Activated CD8-positive, alpha-beta T cell treated with anti-CD3 and anti-CD28 coated beads, Interleukin-2, amount 10 ng/mL, durations not matched to agents 7 days and 5 days (primary cell): ENCODE measurements around the gene ZNF253. TPM values are rescaled to one million over a fixed set of nuclear protein-coding genes. Genes with fewer than 3 reads are reported as not detected.

ENCODE experiments used
- ATAC-seq: fragments of 150-1000 bp; cut with Tn5 transposase; one replicate; pipeline ENCODE4 v1.10.0; 2021; ENCODE audit warnings: moderate library complexity
- CTCF ChIA-PET: fragments of 350-600 bp; sonication (Branson Sonifier 250); formaldehyde crosslinking; loops from one replicate; lab custom pipeline; 2021; ENCODE audit warnings: antibody characterized with exemption; lab: Charles Lee
- POLR2A ChIA-PET: fragments of 350-600 bp; sonication (Branson Sonifier 250); formaldehyde crosslinking; loops from one replicate; lab custom pipeline; 2021; ENCODE audit warnings: antibody characterized with exemption; lab: Charles Lee
- DNase-seq: peaks from one replicate; pipeline ENCODE4 v3.0.0-alpha.2; 2020
- H3K27ac Mint-ChIP-seq: one replicate; pipeline ENCODE4 v1.8.0; 2021; ENCODE audit warnings: mild to moderate bottlenecking, mixed read lengths
- H3K27me3 Mint-ChIP-seq: one replicate; pipeline ENCODE4 v1.8.0; 2021; ENCODE audit warnings: low read depth, mixed read lengths
- H3K36me3 Mint-ChIP-seq: one replicate; pipeline ENCODE4 v1.8.0; 2021; ENCODE audit warnings: low read depth, mixed read lengths
- H3K4me1 Mint-ChIP-seq: one replicate; pipeline ENCODE4 v1.8.0; 2021; ENCODE audit warnings: low read depth, mixed read lengths
- H3K4me3 Mint-ChIP-seq: one replicate; pipeline ENCODE4 v1.8.0; 2021; ENCODE audit warnings: mild to moderate bottlenecking, mixed read lengths
- H3K9me3 Mint-ChIP-seq: one replicate; pipeline ENCODE4 v1.8.0; 2022; ENCODE audit warnings: mixed read lengths; ENCODE audit not compliant: insufficient read depth
- total RNA-seq, 2 experiments: library from RNA; stranded (reverse); gene quantifications; one replicate each; pipeline ENCODE4 v1.2.3, GENCODE V29; 2021

ZNF253 gene
- total RNA-seq, 2 experiments from 2014 or later, result 15.7 to 17.5 TPM

- CTCF ChIA-PET, result no interaction called here
- H3K9me3 Mint-ChIP-seq, result peaks cover 47% of the 10 kb centered on the region
- H3K27ac Mint-ChIP-seq, result no peak overlapping the region
Observed at GRCh38 chr19:19943848-19944582, 78.3 kb downstream of the ZNF253 start.

More at GRCh38 chr19:19943848-19944582, 78.3 kb downstream of the ZNF253 start:
- DNase-seq, result no peak
- no peak overlapping the region for H3K4me3 Mint-ChIP-seq
- peaks cover 5% of the 10 kb centered on the region for H3K36me3 Mint-ChIP-seq
- H3K4me1 Mint-ChIP-seq, result no peaks in the 10 kb centered on the region
- H3K27me3 Mint-ChIP-seq, result no peaks in the 10 kb centered on the region
- no peak for ATAC-seq
- POLR2A ChIA-PET, result no interaction called here

Other genes starting within 250 kb of the ZNF253 start
- 10 to 100 TPM; 33.8 to 34.1 TPM for gene PBX4, start 247.2 kb upstream of the ZNF253 start, total RNA-seq
- 10 to 100 TPM; 44.8 to 50.8 TPM for gene LPAR2, start 237.7 kb upstream of the ZNF253 start, total RNA-seq
- gene GMIP, start 222.2 kb upstream of the ZNF253 start, total RNA-seq, result 100 to 1,000 TPM in 1 of 2 experiments, 10 to 100 TPM in 1; 96.7 to 104 TPM
- gene ATP13A1, start 202.2 kb upstream of the ZNF253 start, total RNA-seq, result 10 to 100 TPM; 78.6 to 78.8 TPM
- 10 to 100 TPM; 74.2 to 87.8 TPM for gene ZNF101, start 197.0 kb upstream of the ZNF253 start, total RNA-seq
- gene ZNF14, start 132.8 kb upstream of the ZNF253 start, total RNA-seq, result 1 to 10 TPM; 6.9 TPM
- 10 to 100 TPM; 22.4 to 25.1 TPM for gene ZNF506, start 44.1 kb upstream of the ZNF253 start, total RNA-seq
- 10 to 100 TPM; 15.8 to 17.9 TPM for gene ZNF93, start 35.1 kb downstream of the ZNF253 start, total RNA-seq
- 10 to 100 TPM; 10.9 to 13.6 TPM for gene ZNF682, start 173.6 kb downstream of the ZNF253 start, total RNA-seq
- 10 to 100 TPM; 16.2 to 17.0 TPM for gene ZNF90, start 212.1 kb downstream of the ZNF253 start, total RNA-seq